ENCODE data around the gene CFAP210. TPM values are rescaled to one million over a fixed set of nuclear protein-coding genes. Genes with fewer than 3 reads are reported as not detected.

The CFAP210 gene
- total RNA-seq, 4 donors from 2014 or later = 0.24 to 0.46 TPM; not detected in 2

- no peak for ATAC-seq (ENCODE audit: low FRiP score)
- TF ChIP-seq CTCF (IDR thresholded peaks at IDR 0.05) = no peak
- no peak for DNase-seq (ENCODE audit: low spot score)
Measured at GRCh38 chr2:169647496-169647895, 46.7 kb downstream of the CFAP210 start.

- TF ChIP-seq CTCF (IDR thresholded peaks at IDR 0.05) = no peak
- no peak for ATAC-seq (ENCODE audit: low FRiP score)
- no peak for DNase-seq (ENCODE audit: low spot score)
Measured at GRCh38 chr2:169644173-169644572, 50.0 kb downstream of the CFAP210 start.

- no peak for ATAC-seq (ENCODE audit: low FRiP score)
- no peak for DNase-seq (ENCODE audit: low spot score)
- TF ChIP-seq CTCF (IDR thresholded peaks at IDR 0.05) = no peak
Measured at GRCh38 chr2:169641464-169641863, 52.7 kb downstream of the CFAP210 start.

GRCh38 chr2:169640104-169640503 lies 54.1 kb downstream of the CFAP210 start:
- no peak for DNase-seq (ENCODE audit: low spot score)
- TF ChIP-seq CTCF (IDR thresholded peaks at IDR 0.05) = no peak
- no peak for ATAC-seq (ENCODE audit: low FRiP score)

- ATAC-seq (ENCODE audit: low FRiP score) = no peak
- no peak for DNase-seq (ENCODE audit: low spot score)
Measured at GRCh38 chr2:169637620-169638019, 56.6 kb downstream of the CFAP210 start.

GRCh38 chr2:169636440-169637097 lies 57.6 kb downstream of the CFAP210 start:
- TF ChIP-seq CTCF (IDR thresholded peaks at IDR 0.05) = no peak
- no peak for DNase-seq (ENCODE audit: low spot score)
- no peak for ATAC-seq (ENCODE audit: low FRiP score)

More at GRCh38 chr2:169637620-169638019, 56.6 kb downstream of the CFAP210 start:
- TF ChIP-seq CTCF (IDR thresholded peaks at IDR 0.05) = no peak

- no peak for ATAC-seq (ENCODE audit: low FRiP score)
Measured at GRCh38 chr2:169625781-169626180, 68.4 kb downstream of the CFAP210 start.

More at GRCh38 chr2:169625781-169626180, 68.4 kb downstream of the CFAP210 start:
- no peak for DNase-seq (ENCODE audit: low spot score)
- TF ChIP-seq CTCF (IDR thresholded peaks at IDR 0.05) = no peak

All from omental fat pad (tissue), 4 donors.